Stomach (tissue), 4 donors: ENCODE data around the gene ALPK1.

Experiments used
- CTCF ChIP-seq, 7 experiments: fragments of 450-650 bp in 4 of 7; fragments of 200-600 bp in 3 of 7; sonication (generic) in 3 of 7; IDR thresholded peaks; one replicate each; pipeline ENCODE4 v1.5.1; 2016 to 2019; ENCODE audit warnings: antibody characterized with exemption in 7 of 7, control low read depth in 2 of 7, mild to moderate bottlenecking in 1 of 7
- EP300 ChIP-seq: sonication (generic); formaldehyde crosslinking; IDR thresholded peaks from one replicate; pipeline ENCODE4 v1.6.1; 2017; ENCODE audit warnings: antibody characterized with exemption
- POLR2A ChIP-seq, 4 donors: fragments of 450-650 bp; IDR thresholded peaks; one replicate each; pipeline ENCODE4 v1.6.1; 2016; ENCODE audit warnings: antibody characterized with exemption in 4 of 4, control low read depth in 2 of 4, mild to moderate bottlenecking in 1 of 4, moderate library complexity in 1 of 4
- POLR2AphosphoS5 ChIP-seq, 3 donors: sonication (generic); formaldehyde crosslinking; IDR thresholded peaks; one replicate each; pipeline ENCODE4 v1.6.1; 2016; ENCODE audit warnings: antibody characterized with exemption in 3 of 3

DNA sequence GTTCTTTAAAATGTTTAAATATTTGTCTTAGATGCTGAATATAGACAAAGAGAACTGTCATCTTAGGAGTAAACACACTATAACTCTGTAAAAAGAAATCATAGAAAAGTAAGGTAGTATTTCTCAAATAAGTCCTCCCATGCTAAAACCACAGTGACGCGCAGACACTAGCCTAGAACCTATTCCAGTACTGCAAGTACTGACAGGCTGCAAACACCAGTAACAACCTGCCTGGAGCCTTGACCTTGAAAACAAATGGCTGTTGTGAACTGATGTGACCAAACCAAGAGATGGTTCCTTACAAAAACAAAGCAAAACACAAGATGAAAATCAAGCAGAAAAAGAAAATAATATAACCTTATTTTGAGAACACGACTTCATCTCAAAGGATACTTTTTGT lies 19.9 kb upstream of the ALPK1 start:
- TF ChIP-seq POLR2A (IDR thresholded peaks at IDR 0.05): no peak
- TF ChIP-seq POLR2AphosphoS5 (IDR thresholded peaks at IDR 0.05): no peak
- no peak for TF ChIP-seq CTCF (IDR thresholded peaks at IDR 0.05)
- TF ChIP-seq EP300: no peak
